ENCODE measurements around the gene VSIG10.

GRCh38 chr12:118137148-118137678, 33.4 kb upstream of the VSIG10 start:
- TF ChIP-seq CTCF (IDR thresholded peaks at IDR 0.05) (no peak), POLR2A (IDR thresholded peaks at IDR 0.05) (no peak)
